Glutamatergic neuron (in vitro differentiated cells): ENCODE results near the gene TRPM4. TPM values are rescaled to one million over a fixed set of nuclear protein-coding genes. Genes with fewer than 3 reads are reported as not detected.

Experiments
- DNase-seq: peaks from one replicate; pipeline ENCODE4 v3.0.0; 2022
- H3K27ac Mint-ChIP-seq: one replicate; pipeline ENCODE4 v1.8.0; 2020; ENCODE audit warnings: mild to moderate bottlenecking, mixed read lengths, inconsistent platforms; ENCODE audit not compliant: unreplicated experiment
- H3K27me3 Mint-ChIP-seq: one replicate; pipeline ENCODE4 v1.8.0; 2020; ENCODE audit warnings: mild to moderate bottlenecking, moderate library complexity, mixed read lengths, inconsistent platforms; ENCODE audit not compliant: unreplicated experiment
- H3K36me3 Mint-ChIP-seq: one replicate; pipeline ENCODE4 v1.8.0; 2020; ENCODE audit warnings: mild to moderate bottlenecking, mixed read lengths, inconsistent platforms; ENCODE audit not compliant: unreplicated experiment
- H3K4me1 Mint-ChIP-seq: one replicate; pipeline ENCODE4 v1.8.0; 2020; ENCODE audit warnings: mild to moderate bottlenecking, low read depth, mixed read lengths, inconsistent platforms; ENCODE audit not compliant: unreplicated experiment
- H3K4me3 Mint-ChIP-seq: one replicate; pipeline ENCODE4 v1.8.0; 2020; ENCODE audit warnings: mild to moderate bottlenecking, mixed read lengths, inconsistent platforms; ENCODE audit not compliant: unreplicated experiment
- H3K9me3 Mint-ChIP-seq: one replicate; pipeline ENCODE4 v1.8.0; 2020; ENCODE audit warnings: mild to moderate bottlenecking, moderate library complexity, mixed read lengths, inconsistent platforms; ENCODE audit not compliant: unreplicated experiment
- total RNA-seq: library from RNA; stranded (reverse); fragmentation: NEBNext Ultra II Directional; extraction: Animal tissue kit (Norgen Biotek cat#: 25700); gene quantifications from one replicate; pipeline ENCODE4 v1.2.1, GENCODE V29; 2021; ENCODE audit not compliant: unreplicated experiment
- TF ChIP-seq, protein P1 (sequence below): fragments of 200-600 bp; sonication (generic); IDR thresholded peaks from one replicate; pipeline ENCODE4 v1.5.0; 2021; ENCODE audit not compliant: partially characterized antibody, unreplicated experiment

Gene TRPM4
- total RNA-seq, 1 donor from 2014 or later = 54.1 TPM

DNA sequence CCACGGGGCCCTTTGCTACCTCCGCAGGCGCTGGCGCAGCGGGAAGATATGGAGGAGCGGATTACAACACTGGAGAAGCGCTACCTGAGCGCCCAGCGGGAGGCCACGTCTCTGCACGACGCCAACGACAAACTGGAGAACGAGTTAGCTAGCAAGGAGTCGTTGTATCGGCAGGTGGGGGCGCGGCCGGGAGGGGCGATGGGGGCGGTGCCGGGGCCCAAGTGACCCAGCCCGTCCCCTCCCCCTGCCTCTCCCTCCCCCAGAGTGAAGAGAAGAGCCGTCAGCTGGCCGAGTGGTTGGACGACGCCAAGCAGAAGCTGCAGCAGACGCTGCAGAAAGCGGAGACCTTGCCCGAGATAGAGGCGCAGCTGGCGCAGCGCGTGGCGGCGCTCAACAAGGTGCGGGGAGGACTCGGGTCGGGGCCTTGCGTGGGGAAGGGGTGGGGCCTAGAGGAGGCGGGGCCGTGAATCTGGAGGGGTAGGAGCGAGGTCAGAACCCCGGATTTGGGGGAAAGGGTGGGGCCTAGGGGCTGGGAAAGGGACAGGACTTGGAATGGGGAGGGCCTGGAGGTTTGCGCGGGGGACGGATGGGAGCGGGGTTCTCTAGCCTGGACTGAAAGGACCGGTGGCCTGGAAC, 24.5 kb upstream of the TRPM4 start:
- Mint-ChIP-seq H3K4me3 (no peak overlapping the region), H3K36me3 (peaks cover 17% of the 10 kb centered on the region), H3K27me3 (peaks cover 22% of the 10 kb centered on the region), H3K27ac (no peak overlapping the region), H3K4me1 (peaks cover 6% of the 10 kb centered on the region), H3K9me3 (peaks cover 15% of the 10 kb centered on the region)
- TF ChIP-seq, protein P1, sequence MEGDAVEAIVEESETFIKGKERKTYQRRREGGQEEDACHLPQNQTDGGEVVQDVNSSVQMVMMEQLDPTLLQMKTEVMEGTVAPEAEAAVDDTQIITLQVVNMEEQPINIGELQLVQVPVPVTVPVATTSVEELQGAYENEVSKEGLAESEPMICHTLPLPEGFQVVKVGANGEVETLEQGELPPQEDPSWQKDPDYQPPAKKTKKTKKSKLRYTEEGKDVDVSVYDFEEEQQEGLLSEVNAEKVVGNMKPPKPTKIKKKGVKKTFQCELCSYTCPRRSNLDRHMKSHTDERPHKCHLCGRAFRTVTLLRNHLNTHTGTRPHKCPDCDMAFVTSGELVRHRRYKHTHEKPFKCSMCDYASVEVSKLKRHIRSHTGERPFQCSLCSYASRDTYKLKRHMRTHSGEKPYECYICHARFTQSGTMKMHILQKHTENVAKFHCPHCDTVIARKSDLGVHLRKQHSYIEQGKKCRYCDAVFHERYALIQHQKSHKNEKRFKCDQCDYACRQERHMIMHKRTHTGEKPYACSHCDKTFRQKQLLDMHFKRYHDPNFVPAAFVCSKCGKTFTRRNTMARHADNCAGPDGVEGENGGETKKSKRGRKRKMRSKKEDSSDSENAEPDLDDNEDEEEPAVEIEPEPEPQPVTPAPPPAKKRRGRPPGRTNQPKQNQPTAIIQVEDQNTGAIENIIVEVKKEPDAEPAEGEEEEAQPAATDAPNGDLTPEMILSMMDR = no peak
- no peak for DNase-seq

DNA sequence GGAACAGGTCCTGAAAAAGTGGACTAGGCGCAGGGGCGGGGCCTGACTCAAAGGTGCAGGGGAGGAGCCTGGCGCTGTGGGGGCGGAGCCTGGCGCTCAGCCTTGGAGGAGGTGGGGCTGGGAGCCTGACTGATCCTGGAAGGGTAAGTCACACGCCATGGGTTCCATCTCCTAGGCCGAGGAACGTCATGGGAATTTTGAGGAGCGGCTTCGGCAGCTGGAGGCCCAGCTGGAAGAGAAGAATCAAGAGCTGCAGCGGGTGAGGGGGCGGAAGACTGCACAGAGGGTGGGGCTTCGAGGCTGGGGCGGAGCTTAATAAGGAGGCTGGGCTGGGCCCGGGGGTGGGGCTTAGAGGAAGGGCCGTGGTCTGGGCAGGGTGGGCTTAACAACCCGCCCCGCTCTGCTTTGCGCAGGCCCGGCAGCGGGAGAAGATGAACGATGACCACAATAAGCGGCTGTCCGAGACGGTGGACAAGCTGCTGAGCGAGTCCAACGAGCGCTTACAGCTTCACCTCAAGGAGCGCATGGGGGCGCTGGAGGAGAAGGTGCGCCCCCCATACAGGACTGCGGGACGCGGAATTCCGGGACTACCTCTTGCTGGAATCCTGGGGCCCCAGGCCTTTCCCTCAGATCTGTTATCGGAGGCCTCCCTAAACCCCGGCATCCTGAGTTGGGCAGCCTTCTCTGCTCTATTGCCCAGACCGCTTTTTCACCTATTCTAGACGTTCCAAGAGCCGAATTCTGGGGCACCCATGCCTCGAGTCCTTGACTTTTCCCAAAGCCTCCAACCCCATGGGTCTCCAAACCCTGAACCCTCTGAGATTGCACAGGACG, 23.8 kb upstream of the TRPM4 start:
- Mint-ChIP-seq H3K27me3 (peaks cover 22% of the 10 kb centered on the region), H3K27ac (no peak overlapping the region), H3K36me3 (peaks cover 15% of the 10 kb centered on the region), H3K9me3 (peaks cover 14% of the 10 kb centered on the region), H3K4me1 (peaks cover 3% of the 10 kb centered on the region), H3K4me3 (no peak overlapping the region)
- TF ChIP-seq, protein P1 = no peak
- DNase-seq = peak; percentile 62

DNA sequence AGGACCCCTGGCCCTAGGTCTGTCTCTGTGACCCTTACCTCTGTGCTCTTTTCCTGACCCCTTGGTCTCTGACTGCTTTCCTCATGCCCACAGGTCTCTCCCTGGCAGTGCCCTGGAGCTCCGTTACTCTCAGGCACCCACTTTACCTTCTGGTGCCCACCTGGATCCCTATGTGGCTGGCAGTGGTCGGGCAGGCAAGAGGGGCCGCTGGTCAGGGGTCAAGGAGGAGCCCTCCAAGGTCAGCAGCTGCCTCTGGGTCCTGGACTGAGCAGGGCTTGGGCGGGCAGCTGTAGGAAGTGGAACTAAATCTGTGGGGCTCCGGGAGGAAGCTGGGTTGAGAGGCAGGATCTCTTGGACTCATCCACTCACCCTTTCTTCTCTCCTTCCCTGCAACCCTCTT, 21.9 kb upstream of the TRPM4 start:
- TF ChIP-seq, protein P1 = no peak
- no peaks in the 10 kb centered on the region for H3K4me1 Mint-ChIP-seq
- peaks cover 12% of the 10 kb centered on the region for H3K36me3 Mint-ChIP-seq
- H3K4me3 Mint-ChIP-seq = no peak overlapping the region
- no peak overlapping the region for H3K27ac Mint-ChIP-seq
- no peak for DNase-seq
- peaks cover 11% of the 10 kb centered on the region for H3K9me3 Mint-ChIP-seq
- peaks cover 18% of the 10 kb centered on the region for H3K27me3 Mint-ChIP-seq

DNA sequence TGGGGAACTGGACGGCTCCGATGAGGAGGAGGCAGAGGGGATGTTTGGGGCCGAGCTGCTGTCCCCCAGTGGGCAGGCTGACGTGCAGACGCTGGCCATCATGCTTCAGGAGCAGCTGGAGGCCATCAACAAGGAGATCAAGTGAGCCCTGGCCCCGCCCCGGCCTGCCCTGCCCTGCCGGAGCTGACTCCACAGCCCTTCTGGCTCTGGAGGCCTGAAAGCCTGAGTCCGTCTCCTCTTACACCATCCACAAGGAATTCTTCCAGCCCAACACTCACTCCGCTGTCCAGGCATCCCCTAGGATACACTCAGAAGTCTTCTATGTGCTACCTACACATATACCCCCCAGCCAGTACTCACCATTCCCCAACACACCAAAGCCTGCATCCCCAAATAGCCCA, 20.8 kb upstream of the TRPM4 start:
- Mint-ChIP-seq H3K4me3 (peak overlapping the region; percentile 30), H3K27ac (no peak overlapping the region), H3K27me3 (peaks cover 21% of the 10 kb centered on the region), H3K9me3 (peaks cover 14% of the 10 kb centered on the region), H3K36me3 (peaks cover 12% of the 10 kb centered on the region), H3K4me1 (peaks cover 3% of the 10 kb centered on the region)
- TF ChIP-seq, protein P1 = no peak
- DNase-seq = no peak

DNA sequence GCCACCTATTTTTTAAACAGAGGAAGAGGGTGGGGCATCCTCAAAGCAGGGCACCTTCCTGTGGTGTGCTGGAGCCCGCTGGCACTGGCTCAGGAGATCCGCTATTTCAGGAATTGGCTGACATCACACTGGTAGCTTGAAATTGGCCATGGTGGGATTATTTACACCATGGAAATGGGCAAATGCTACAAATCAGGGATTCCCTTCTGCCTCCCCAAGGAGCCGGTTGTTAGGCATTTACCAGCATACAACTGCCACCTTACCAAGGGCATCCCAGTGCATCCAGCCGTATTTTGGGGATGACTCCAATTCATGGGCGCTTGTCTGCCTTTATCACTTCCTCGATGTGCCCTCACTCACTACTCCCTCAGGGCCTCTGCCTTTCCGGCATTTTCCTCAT, 16.6 kb upstream of the TRPM4 start:
- Mint-ChIP-seq H3K27me3 (peaks cover 21% of the 10 kb centered on the region), H3K9me3 (peaks cover 15% of the 10 kb centered on the region), H3K36me3 (peaks cover 12% of the 10 kb centered on the region), H3K4me1 (peaks cover 19% of the 10 kb centered on the region), H3K4me3 (peak overlapping the region; percentile 42), H3K27ac (no peak overlapping the region)
- TF ChIP-seq, protein P1 = no peak
- no peak for DNase-seq
